ENCODE measurements around the gene ITGB1BP1.

The ITGB1BP1 gene

DNA sequence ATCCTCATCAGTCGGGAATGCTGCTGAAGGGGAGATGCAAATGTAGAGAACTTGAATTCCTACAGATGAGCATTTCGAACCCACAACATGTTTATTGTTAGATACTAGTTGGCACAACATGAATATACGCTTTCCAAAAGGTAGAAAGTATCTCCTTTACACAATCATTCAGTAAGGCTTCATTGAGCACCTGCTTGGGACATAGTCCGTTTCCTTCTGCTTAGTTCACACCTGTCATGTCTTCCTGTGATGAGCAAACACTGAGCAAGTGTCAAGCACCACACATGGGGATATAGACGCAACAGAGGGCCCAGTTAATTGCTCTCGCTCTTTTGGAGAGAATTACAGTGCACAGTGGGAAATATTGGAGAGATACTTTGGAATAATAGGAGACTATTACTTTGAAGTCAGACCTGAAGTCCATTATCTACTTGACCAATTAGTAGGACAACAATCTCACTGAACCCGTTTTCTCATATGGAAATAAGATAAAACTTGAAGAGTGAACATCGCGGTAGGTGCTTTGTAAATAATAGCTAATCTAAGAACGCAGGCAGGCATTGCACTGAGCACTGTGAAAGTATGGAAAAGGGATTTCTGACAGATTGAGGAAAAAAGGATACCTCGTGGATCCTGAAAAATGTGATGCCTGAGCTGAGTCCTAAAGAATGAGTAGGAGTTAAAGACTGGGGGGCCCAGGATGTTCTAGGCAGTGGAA, 1.3 kb upstream of the ITGB1BP1 start:
- no peak for DNase-seq (ENCODE audit: low read depth, low spot score)

DNA sequence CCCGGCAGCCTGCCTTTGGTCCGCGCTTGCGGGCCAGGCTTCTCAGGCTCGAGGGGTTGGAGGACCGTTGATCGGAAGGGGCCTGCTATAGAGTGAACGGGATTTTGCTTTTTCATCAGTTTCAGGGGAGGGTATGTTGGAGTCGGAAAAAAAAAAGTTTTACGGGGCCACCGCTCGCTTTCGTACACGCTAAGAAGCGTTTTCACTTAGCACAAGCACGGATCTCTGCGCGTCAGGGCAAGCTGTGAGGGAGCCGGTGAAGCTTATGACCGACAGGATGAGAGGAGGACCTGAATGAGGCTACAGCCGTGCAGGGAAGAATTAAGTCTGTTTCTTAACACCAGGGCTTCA, 569 bp upstream of the ITGB1BP1 start:
- DNase-seq (ENCODE audit: low read depth, low spot score): no peak

DNA sequence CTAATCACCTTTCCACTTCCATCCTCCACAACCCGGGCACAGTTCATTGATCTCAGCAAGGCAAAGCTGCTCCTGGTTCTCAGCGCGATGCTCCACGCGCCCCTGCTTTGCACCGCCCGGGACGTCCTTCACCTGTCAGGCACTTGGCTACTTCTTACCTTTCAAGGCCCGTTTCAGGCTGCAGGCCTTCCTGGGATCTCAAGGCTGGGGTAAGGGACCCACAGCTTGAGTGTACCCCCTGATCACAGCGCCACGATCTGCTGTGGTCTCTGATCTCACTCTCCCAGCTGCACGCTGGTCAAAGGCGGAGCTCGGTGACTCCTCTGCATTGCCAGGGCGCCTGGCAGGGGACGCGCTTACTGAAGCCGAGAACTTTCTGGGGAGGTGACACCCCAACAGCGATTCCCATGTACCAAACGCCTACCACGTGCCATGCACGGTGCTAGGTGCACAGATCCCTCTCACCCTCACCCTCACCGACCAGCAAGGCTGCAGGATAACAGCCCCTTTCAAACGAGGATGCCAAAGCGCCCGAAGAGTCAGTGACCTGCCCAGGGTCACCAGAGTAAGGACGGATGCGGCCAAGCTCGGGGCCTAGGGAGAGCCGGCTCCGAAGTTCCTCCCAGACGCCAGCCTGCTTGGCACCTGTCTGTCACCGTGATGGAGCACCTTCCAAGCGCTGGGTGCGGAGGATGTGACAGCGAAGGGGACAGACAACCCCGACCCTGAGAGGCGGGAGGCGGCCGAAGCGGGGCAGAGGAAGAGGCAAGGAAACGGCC, 818 bp downstream of the ITGB1BP1 start:
- no peak for DNase-seq (ENCODE audit: low read depth, low spot score)

DNA sequence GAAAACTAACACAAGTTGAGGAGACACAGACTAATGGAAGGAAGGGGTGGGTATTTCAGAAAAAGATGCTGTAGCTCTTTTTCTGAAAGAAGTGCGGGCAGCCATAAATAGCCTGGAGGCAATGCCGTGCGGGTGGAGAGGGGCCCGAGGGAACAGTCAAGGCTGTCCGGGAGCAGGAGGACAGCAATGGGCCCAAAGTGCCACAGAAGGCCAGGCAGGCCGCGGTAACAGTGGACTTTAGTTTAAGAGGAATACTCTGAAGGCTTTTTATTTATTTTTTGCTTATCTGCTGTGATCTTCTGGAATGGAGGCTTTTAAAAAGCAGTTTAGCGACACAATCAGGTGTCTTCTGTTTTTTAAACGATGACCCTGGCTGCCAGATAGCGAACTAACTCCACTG, 2.8 kb downstream of the ITGB1BP1 start:
- DNase-seq (ENCODE audit: low read depth, low spot score): no peak

DNA sequence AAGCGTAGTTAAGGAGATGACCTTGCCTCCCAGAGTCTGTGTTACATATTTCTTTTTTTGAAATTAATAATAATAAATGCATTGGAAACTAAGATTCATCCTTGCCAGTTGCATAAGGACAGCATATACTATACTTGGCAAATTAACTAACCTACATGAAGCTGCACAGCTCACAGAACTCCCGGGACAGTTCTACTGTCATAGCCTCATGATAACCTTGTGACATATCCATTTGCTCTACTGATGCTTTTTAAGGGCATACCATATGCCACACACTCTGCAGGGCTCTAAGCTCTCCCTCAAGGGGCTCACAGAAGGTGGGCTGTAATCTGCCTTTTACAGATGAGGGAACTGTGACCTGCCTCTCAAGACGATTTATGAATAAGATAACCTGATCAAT, 3.8 kb downstream of the ITGB1BP1 start:
- DNase-seq (ENCODE audit: low read depth, low spot score): no peak

DNA sequence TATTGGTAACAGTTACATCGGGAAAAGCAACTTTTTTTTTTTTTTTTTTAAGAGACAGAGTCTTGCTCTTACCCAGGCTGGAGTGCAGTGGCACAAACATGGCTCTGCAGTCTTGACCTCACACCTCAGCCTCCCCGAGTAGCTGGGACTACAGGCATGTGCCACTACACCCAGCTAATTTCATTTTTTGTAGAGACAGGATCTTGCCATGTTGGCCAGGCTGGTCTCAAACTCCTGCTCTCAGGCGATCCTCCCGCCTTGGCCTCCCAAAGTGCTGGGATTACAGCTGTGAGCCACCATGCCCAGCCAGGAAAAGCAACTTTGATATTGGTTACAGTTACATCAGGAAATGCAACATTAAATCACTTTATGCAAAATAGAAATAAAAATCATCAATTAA, 4.6 kb downstream of the ITGB1BP1 start:
- DNase-seq (ENCODE audit: low read depth, low spot score): no peak

DNA sequence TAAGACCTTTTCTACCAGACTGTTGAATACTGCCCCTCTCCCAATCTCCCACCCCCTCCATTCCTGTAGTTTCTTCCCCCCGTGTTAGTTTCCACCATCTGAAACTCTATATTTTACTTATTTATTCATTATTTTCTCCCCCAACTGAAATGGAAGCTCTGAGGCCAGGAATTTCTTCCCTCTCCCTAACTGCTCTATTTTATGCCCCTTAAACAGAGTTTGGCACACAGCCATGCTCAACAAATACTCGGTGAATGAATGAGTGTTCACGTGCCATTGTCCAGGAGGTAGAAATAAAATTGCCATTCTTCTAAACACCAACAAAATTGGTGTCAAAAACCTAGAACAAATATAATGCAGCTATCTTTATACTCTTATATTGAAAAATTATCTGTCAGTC, 5.6 kb downstream of the ITGB1BP1 start:
- DNase-seq (ENCODE audit: low read depth, low spot score): no peak

DNA sequence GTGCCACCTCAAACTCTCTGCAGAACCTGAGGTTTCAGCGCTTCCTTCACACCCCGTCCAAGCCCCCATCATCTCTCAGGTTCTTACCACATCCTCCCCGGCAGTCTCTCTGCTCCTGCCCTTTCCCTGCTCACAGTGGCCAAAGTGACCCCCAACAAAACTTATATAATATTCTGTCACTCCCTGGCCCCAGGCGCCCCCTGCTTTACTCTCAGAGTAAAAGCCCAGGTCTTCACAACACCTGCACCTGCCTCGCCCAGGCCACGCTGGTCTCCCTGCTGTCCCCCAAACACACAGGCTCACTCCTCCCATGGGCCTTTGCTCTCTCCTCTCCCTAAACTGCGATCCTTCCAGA, 6.4 kb downstream of the ITGB1BP1 start:
- no peak for DNase-seq (ENCODE audit: low read depth, low spot score)

DNA sequence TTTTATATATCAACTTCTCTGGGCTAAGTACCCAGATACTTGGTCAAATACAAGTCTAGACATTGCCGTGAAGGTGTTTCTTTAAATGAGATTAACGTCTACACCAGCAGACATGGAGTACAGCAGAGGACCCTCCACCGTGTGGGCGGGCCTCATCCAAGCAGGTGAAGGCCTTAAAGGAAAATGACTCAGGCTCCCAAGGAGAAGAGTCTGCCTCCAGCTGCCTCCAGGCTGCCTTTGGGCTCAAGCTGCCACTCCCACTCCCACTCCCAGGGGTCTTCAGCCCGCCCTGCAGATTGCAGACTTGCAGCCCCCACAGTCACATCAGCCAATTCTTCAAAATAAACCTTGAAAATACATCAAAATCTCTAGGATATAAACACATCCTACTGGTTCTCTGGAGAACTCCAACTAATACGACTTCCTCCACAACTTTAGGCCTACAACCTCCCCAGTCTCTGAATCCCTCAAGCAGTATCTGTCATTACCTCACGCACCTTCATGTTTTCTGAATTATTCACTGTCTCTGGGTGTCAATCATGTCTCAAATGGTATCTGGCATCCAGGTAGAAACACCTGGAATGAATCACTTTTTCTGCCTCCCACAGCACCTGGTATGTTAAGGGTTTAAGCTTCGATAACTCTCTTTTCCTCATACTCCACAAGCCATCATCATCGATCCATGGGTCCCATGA, 6.9 kb downstream of the ITGB1BP1 start:
- no peak for DNase-seq (ENCODE audit: low read depth, low spot score)

DNA sequence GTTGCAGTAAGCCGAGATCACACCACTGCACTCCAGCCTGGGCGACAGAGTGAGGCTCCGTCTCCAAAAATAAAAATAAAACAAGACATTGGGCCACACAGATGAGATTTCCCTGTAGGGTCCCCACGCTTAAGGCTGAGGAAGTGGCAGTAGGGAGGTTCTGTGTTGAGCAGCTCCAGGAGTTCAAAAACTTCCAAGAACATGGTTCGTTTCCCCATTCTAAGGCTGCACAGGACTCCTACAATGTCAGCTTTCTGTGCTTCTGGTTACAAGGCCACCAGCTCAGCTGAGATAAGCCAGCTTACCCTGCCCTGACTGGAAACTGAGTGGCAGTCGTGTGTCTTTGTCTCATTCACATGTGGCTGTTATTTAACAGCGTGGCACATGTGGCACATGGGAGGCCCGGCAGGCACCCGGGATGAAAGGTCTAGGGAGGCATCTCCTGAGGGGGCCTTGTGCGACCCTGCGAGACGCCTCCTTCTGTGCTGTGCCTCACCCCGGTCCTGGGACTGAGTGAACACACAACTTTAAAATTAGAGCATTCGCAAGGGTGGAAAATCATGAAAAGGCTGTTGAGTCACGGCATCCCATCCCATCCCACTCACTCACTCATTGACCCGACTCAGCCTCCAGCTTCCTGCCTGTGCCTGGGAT, 7.7 kb downstream of the ITGB1BP1 start:
- DNase-seq (ENCODE audit: low read depth, low spot score): no peak

DNA sequence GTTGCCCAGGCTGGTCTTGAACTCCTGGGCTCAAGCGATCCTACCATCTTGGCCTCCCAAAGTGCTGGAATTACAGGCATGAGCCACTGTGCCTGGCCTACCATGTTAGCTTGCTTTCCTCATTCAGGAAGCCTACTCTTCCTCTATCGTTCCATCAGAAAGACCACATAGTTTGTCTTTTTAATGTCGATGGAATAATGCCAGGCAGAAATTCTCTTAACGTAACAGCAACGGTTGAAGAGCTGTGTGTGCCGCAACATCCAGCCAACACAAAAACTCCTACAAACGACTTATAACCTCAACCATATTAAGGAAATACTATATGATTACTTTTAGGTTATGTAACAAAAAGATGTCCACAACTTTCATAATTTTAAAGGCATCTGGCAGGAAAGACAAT, 10.5 kb downstream of the ITGB1BP1 start:
- no peak for DNase-seq (ENCODE audit: low read depth, low spot score)

DNA sequence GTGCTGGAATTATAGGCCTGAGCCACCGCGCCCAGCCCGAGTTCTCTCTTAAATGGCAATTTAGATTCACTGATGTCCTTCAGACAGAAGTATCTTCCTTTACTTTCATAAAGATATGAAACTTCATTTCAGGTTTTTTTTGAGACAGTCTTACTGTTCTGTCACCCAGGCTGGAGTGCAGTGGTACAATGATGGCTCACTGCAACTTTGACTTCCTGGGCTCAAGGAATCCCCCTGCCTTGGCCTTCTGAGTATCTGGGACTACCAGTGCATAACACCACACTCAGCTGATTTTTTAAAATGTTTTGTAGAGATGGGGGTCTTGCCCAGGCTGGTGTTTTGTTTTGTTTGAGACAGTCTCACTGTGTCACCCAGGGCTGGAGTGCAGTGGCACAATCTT, 13.2 kb downstream of the ITGB1BP1 start:
- DNase-seq (ENCODE audit: low read depth, low spot score): no peak

DNA sequence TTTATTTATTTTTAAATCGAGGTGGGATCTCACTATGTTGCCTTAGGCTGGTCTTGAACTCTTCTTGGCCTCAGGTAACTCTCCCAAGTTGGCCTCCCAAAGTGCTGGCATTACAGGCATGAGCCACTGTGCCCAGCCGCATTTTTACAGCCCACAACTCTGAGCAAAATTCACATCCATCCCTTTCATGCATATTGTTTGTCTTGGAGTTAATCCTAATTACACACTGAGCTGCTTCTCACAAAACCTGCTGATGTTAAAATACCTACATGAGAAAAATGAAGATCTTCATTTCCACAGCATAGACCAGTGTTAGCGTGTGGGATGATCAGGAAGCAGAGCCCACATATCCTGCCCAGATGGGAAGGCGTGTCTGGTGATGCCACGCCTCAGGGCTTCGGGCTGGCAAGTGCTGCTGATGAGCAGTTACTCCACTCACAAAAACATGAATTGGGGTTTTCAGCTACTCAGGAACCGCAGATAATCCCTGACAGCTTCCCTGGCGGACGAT, 14.6 kb downstream of the ITGB1BP1 start:
- DNase-seq (ENCODE audit: low read depth, low spot score): no peak

DNA sequence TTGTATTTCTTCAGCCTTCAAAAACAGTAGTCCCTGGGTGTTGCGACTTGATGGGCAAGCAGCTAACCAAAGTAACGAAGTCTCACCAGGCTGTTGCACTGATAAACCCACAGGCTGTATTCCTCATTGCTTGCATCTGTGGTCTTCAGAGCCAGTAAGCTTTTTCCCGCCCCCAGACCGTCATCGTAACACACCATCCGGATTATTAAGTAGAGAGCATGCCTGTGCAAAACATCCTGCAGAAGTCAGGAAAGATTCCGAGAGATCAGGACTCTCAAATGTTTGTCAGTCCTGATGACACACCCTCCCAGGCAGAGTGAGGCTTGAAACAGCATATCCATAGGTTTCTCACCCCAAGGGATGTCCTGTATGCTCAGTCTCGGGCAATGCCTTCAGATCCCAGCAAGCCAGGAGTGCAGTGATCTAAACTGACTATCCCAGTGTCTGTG, 15.9 kb downstream of the ITGB1BP1 start:
- DNase-seq (ENCODE audit: low read depth, low spot score): no peak

DNA sequence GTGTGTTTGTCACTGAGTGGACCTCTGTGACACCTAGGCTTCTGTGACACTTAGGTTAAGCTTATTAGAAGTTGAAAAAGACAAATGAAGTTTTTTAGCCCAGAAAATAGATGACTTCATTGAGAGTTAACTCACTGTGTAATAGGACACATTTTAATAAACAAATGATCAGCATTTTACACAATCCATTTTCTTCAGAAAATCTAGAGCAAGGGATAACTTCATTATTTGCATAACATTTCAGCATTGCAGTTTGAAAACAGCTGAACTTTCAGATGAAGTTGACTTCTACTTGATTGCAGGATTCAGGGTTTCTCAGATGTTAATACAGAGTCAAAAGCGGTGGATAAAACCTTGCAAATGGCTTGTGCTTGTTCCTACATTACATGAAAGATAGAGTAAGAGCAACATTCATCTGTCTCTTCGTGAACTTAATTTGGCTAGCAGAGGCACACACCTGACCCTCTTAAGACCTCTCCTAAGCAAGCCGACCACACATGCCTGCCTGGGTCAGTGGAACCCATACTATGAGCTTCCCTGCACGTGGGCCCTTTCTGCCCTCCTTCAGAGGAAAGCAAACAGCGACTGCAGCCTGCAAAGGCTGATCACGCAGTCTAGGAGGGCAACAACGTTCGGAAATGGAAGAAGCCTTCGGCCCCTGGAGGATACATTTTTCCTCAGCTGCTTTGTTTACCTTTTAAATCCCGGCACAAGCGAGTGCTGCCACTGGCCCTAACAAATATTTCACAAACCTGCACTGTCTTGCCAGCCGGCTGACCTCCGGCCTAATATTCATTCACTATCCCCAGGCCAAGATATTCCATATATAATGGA, 16.6 kb downstream of the ITGB1BP1 start:
- no peak for DNase-seq (ENCODE audit: low read depth, low spot score)

DNA sequence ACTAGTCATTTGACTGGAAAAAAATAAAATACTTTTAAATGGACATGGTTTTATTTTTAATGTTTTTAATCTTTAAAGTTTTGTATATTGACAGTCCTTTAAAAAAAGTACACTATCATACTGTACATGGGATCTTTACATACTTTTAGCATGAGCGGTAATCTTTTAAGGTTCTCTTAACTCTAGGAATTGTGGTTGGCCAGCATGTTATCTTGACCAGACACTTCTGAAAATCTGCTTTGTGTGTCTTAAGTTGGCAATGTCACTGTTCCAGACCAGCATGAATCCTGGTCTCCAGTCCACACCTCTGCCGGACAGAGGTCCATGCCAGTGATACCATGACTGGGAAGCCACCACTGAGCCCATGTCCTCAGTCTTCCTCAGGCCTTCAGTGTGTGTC, 17.7 kb downstream of the ITGB1BP1 start:
- DNase-seq (ENCODE audit: low read depth, low spot score): no peak

DNA sequence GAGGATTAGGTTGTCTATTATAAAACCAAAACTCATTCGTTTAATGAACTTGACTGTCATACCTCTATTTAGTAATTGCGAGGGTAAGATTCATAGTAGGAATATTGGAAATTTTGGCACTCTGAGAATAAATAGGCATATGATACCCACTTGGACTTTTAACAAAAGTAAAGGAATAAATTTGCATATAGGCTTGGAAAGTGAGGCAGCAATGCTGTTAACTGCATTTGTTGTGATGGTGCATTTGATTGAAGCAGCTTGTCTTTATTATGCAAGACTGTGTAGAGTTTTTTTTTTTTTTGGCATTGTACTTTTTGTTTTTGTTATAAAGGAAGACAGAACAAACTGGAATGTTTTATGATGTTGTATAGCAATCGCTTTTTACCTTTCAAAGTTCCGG, 18.9 kb downstream of the ITGB1BP1 start:
- no peak for DNase-seq (ENCODE audit: low read depth, low spot score)

DNA sequence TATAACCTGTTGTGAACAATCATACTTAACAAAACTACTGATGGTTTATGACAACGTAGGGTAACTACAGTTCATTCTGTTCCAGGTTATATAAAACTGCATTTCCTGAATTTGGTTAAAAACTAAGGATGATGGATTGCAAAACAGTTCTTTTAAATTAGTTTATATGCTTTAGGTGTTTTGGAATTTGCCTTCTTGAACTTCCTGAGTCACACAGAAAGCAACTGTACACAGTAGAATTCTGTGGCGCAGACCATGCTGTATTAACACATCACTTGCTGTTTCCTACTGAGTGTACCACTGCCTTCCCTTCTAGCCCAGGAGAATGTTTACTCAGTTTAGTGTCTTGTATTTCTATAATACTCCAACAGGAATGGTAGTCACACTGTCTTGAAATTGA, 19.4 kb downstream of the ITGB1BP1 start:
- DNase-seq (ENCODE audit: low read depth, low spot score): no peak

DNA sequence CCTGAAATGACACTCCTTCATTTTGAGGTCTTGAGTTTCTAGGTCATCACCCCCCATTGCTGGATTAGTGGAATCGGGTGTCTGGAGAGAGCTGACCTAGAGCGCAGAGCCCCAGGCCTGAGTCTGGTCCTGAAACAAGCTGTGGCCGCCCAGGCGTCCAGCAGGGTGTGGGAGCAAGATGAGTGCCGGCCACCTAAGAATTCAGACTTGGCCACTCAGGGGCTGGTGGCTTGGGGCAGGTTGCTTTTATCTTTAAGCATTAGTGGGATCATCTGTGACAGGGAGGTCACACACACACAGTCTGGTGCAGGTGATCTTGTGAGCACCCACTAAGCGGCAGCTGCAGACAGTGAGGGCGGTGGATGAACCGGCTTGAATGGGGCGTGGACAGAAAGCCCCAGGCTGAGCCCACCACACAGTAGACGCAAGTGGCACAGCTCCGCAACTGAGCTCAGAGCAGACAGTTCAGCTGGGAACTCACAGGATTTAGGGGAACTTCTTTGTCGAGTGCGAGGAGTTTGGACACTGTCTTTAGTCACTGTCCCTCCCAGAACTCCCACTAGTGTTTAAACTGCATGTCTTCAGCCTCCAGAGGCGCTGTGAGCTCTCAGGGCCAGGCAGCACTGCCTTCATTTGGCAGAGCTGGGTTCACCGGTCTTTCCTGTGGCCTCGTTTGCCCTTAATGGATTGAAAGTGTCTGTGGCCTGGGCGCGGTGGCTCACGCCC, 21.5 kb downstream of the ITGB1BP1 start:
- no peak for DNase-seq (ENCODE audit: low read depth, low spot score)

DNA sequence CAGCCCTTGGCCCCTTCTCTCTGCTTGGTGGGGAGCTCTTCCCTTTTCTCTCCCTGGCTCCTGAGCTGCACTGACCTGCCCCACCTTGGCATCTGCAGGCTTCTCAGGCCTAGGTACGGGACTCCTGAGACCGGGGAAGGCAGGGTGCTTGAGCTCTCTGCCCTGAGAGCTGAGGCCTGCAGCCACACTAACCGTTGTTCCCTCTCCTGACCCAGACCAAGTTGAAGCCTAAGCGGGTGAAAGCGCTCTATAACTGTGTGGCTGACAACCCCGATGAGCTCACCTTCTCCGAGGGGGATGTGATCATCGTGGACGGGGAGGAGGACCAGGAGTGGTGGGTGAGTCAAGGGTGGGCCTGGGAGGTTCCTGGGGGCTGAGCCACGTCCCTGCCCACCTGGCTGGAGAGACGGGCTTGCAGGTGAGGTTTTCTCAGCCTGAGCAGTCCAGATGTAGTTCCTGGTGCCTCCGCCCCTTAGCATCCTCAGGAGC, 22.2 kb downstream of the ITGB1BP1 start:
- no peak for DNase-seq (ENCODE audit: low read depth, low spot score)

Measured in iPS DF 19.7 (cell line).